GM04504 (cell line): ENCODE measurements around the gene SPINK8.
"Not testable (repeated sequence)": the region's sequence is repeated elsewhere in the genome, so short reads cannot be mapped to it uniquely, and the experiment has no call there.

Source experiments
- DNase-seq: peaks from one replicate; pipeline ENCODE4 v3.0.0-alpha.2; 2012; ENCODE audit warnings: low read depth

Gene SPINK8

GRCh38 chr3:48333346-48334245 lies at the start of gene SPINK8:
TSS of gene SPINK8 (minus strand) at chr3:48333661. CDS start at chr3:48328341, 5,320 bp downstream.
- DNase-seq = not testable (repeated sequence)

GRCh38 chr3:48372862-48373435 lies 39.5 kb upstream of the SPINK8 start:
- no peak for DNase-seq

- no peak for DNase-seq
Observed at GRCh38 chr3:48372377-48372770, 38.9 kb upstream of the SPINK8 start.

GRCh38 chr3:48371651-48372376 lies 38.4 kb upstream of the SPINK8 start, which contains the start of gene FBXW12:
TSS of gene FBXW12 (plus strand) at chr3:48372219. CDS start at chr3:48372768, 549 bp downstream.
- DNase-seq = no peak

- DNase-seq = no peak
Observed at GRCh38 chr3:48370333-48370713, 36.9 kb upstream of the SPINK8 start.

GRCh38 chr3:48369693-48370332 lies 36.4 kb upstream of the SPINK8 start:
- no peak for DNase-seq

DNA sequence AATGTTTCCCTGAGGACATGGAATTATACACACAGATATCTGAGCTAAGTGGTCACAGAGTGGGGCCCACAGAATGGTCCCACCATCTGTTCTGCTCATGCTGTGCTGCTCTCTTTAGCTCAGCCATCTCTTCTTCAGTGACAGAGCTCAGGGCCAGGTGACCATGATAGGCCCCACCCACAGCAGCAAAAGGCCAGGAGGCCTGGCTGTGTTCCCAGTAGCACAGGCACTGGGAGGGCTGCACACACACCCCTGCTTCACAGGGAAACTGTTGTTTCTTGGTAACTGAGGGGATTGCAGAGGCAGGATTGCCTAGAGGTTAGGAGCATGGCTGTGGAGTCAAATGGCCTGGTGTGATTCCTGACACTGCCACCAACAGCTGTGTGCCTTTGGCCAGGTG lies 33.7 kb upstream of the SPINK8 start:
- DNase-seq = no peak

- no peak for DNase-seq
Observed at GRCh38 chr3:48364840-48365239, 31.4 kb upstream of the SPINK8 start.

GRCh38 chr3:48361928-48362327 lies 28.5 kb upstream of the SPINK8 start:
- DNase-seq = no peak

- DNase-seq = no peak
Observed at GRCh38 chr3:48356419-48356818, 23.0 kb upstream of the SPINK8 start.

DNA sequence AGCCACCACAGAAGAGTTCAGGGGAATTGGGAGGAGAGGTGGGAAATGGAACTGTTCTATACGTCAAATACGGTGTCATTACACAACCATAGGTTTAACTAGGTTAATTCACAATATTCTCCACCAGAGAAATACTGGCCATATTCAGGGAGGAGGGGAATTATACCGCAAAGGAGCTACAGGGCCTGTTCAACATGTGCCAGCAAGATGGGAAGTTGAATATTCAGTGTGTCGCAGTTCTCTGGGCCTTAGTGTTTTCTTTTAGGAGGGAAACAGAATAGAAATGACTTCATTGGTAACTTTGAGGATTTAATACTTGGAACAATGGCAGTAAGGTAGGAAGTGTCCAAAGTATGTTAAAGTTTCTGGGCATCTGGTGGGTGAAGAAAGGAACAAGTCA lies 20.5 kb upstream of the SPINK8 start:
- DNase-seq = no peak

DNA sequence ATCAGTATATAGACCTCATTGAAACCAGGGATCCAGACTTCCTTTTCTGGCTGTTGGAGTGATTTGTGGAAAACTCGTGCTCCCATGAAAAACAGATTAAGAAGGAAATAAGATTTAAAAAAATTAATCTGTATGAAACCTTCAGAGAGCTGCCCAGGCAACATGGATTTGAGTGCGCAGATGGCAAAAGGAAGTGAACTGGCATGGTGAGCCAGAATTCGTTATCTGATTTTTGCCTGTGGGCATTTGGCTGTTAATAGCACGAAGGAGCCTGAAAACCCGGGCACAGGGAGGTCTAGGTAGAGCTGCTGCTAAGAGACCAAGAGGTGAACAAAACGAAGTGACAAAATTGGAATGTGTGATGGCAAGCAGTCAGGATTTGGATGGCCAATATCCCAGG lies 19.1 kb upstream of the SPINK8 start:
- no peak for DNase-seq

- no peak for DNase-seq
Observed at GRCh38 chr3:48347500-48347899, 14.0 kb upstream of the SPINK8 start.

- no peak for DNase-seq
Observed at GRCh38 chr3:48345946-48346572, 12.6 kb upstream of the SPINK8 start.

DNA sequence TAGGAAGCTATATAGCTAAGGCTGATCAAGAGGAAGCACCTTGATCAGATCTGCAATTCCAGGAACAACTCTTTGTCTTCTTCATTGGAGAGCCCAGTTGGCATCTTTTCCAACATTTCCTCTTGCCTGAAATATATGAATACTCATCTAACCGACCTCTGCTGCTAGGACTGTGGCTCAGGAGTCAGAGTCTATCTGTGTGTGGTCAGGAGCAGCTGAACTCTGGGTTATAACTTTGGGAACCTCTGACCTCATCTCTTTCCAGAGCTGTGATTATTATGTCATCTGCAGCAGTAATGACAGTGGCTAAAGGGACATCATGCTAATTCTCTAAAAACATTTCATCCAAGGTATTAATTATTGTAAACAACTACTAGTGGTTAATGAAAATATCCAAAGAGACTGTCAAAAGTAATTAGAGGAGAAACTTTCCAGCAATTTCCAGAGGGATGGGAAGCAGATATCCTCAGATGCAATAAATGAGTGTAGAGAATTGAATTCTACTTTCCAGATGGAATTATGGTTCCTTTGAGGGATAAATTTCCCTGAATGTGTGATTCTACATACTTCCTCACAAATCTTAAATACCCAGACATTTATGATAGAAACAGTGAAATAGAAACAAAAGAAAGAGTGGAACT lies 11.5 kb upstream of the SPINK8 start:
- DNase-seq = no peak

DNA sequence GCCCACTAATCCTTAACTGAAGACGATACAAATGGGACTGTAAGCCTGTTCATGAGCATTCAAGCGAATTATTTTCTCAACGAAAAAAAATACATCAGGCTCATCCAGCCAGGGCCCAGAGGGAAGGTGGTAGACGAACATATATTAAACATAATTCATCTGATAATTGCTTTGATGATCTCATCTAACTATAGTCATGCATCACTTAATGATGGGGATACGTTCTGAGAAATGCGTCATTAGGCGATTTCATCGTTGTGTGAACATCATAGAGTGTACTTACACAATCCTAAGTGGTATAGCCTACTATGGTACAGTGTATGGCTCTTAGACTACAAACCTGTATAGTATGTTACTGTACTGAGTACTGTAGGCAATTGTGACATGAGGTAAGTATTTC lies 10.0 kb upstream of the SPINK8 start:
- no peak for DNase-seq

DNA sequence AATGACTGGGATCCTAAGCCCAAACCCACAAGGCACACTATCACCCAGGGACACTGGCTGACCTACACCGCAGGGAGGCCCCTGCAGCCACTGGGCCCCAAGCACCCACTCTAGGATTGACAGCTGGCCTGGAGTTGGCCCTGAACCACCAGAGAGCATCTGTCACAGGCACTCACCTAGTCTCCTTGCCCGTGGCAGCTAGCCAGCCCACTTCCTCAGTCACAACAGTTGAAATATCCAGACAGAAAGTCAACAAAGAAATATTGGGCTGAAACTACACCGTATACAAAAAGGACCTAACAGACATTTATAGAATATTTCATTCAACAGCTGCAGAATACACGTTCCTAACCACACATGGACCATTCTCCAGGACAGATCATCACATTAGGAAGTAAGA lies 5.2 kb upstream of the SPINK8 start:
- DNase-seq = no peak

GRCh38 chr3:48337536-48337935 lies 4.1 kb upstream of the SPINK8 start:
- DNase-seq = not testable (repeated sequence)

DNA sequence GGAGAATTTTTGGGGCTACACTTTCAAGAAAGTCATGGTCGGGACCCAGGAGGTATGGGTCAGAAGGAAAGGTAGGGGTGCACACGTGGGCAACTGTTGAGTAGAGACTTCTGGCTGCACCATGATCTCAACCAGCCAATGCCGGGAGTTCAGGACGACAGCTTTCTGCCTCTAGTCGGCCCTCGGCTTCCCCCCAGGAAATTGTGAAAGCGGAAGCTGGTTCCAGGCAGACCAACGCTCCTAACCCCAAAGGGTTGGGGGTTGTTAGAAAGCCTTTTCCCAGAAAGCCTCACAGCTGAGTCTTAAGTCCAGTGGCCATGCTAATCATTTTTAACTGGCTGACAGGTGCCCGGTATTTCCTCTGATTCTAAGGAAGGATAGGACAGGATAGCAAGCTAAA lies 1.8 kb upstream of the SPINK8 start:
- DNase-seq = not testable (repeated sequence)

GRCh38 chr3:48334605-48335004 lies 1.1 kb upstream of the SPINK8 start:
- no peak for DNase-seq

DNA sequence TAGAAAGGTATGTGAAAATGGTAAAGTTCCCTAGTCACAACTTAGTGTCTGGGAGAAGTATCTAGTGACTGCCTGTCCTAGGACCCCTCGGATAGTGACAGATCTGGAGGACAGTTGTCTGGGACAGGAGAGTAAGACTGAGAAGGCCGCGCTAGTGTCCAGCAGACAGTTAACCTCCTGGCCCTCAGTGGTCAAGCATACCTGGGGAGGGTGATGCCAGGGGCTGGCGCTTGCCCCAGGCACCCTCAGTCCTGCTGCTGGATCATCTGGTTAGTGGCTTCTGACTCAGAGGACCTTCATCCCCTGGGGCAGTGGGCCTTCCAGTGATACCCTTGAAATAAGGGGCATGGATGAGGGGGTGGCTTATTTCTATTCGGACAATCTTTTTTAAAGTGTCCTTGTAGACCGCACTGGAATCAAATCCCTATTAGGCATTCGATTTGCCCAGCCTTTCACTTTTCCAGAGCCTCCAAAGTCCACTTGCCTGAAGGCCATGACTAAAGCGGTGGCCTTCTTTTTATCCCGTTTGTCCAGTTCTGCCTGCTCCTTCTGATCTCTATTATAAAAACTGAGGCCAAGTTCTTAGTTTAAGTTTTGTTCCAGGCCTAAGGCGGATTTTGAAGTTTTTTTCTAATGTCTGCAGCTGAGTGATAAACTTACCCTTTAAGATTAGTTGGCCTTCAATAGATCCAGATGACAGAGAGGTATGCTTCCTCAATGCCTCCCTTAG lies 1.6 kb downstream of the SPINK8 start:
- not testable (repeated sequence) for DNase-seq
